Panc1 (cell line): ENCODE data around the gene DDX31. TPM values are rescaled to one million over a fixed set of nuclear protein-coding genes. Genes with fewer than 3 reads are reported as not detected.
"Not testable (repeated sequence)": the region's sequence is repeated elsewhere in the genome, so short reads cannot be mapped to it uniquely, and the experiment has no call there.

Experiments
- ATAC-seq: fragments of 200-7000 bp; cut with Tn5 transposase; 2 replicates; pipeline ENCODE4 v1.9.1; 2020; ENCODE audit warnings: mild to moderate bottlenecking, moderate library complexity
- BruUV-seq: library from RNA; stranded (reverse); fragments of 400-500 nt; replicated peaks from 2 replicates; lab custom pipeline; 2021; lab: Mats Ljungman, UMichigan
- CTCF ChIA-PET: fragments of 300-600 bp; sonication (Branson Sonifier 250); formaldehyde crosslinking; loops from one replicate; lab custom pipeline; 2022; ENCODE audit warnings: antibody characterized with exemption; lab: Charles Lee
- POLR2A ChIA-PET: fragments of 300-600 bp; sonication (Branson Sonifier 250); formaldehyde crosslinking; loops from one replicate; lab custom pipeline; 2022; ENCODE audit warnings: antibody characterized with exemption; lab: Charles Lee
- DNase-seq: peaks from one replicate; pipeline ENCODE4 v3.0.0-alpha.2; 2010; ENCODE audit warnings: low read depth, low spot score
- H3K27ac ChIP-seq: 2 replicates; pipeline ENCODE4 v1.5.1; 2011; ENCODE audit warnings: mild to moderate bottlenecking, low read length, inconsistent platforms
- H3K27me3 ChIP-seq: fragments of 200-500 bp; sonication (Bioruptor generic); 2 replicates; pipeline ENCODE4 v1.6.0; 2014; ENCODE audit warnings: low read length, inconsistent platforms; ENCODE audit not compliant: control insufficient read depth, insufficient read depth
- H3K36me3 ChIP-seq: fragments of 200-500 bp; sonication (Bioruptor generic); 2 replicates; pipeline ENCODE4 v1.5.1; 2014; ENCODE audit warnings: inconsistent platforms, mild to moderate bottlenecking, low read length, moderate library complexity; ENCODE audit not compliant: control insufficient read depth, insufficient read depth
- H3K4me1 ChIP-seq: 2 replicates; pipeline ENCODE4 v1.5.1; 2011; ENCODE audit warnings: inconsistent platforms, mild to moderate bottlenecking, low read length, moderate library complexity; ENCODE audit not compliant: control insufficient read depth, insufficient read depth
- H3K4me3 ChIP-seq, 2 experiments: 2 replicates each; pipeline ENCODE4 v1.5.1; 2011 to 2012; ENCODE audit warnings: low read depth in 2 of 2, low read length in 2 of 2, mild to moderate bottlenecking in 2 of 2, inconsistent platforms in 1 of 2, moderate library complexity in 1 of 2
- H3K9me3 ChIP-seq: fragments of 200-500 bp; sonication (Bioruptor generic); 2 replicates; pipeline ENCODE4 v1.5.1; 2014; ENCODE audit warnings: low read depth, mild to moderate bottlenecking, inconsistent platforms, low read length, moderate library complexity; ENCODE audit not compliant: control insufficient read depth, insufficient read depth
- CTCF ChIP-seq: fragments of 450-650 bp; IDR thresholded peaks from 2 replicates; pipeline ENCODE4 v1.5.1; 2017; ENCODE audit warnings: mild to moderate bottlenecking
- POLR2AphosphoS5 ChIP-seq: IDR thresholded peaks from 2 replicates; pipeline ENCODE4 v1.6.1; 2012; ENCODE audit warnings: mild to moderate bottlenecking, low read depth, low read length, moderate library complexity
- REST ChIP-seq, 2 experiments: IDR thresholded peaks; 2 replicates each; pipeline ENCODE4 v1.6.1; 2011 to 2012; ENCODE audit warnings: low read depth in 2 of 2, control low read depth in 1 of 2, low read length in 1 of 2, mild to moderate bottlenecking in 1 of 2, moderate library complexity in 1 of 2; ENCODE audit not compliant: insufficient read depth in 1 of 2
- SIN3A ChIP-seq: IDR thresholded peaks from 2 replicates; pipeline ENCODE4 v1.6.1; 2012; ENCODE audit warnings: low read depth, mild to moderate bottlenecking, low read length, moderate library complexity, borderline replicate concordance; ENCODE audit not compliant: insufficient read depth
- TCF7L2 ChIP-seq: IDR thresholded peaks from 2 replicates; pipeline ENCODE4 v1.6.1; 2011; ENCODE audit warnings: mild to moderate bottlenecking, low read depth, low read length, inconsistent platforms
- in situ Hi-C: cut with HindIII; loops from 2 replicates; pipeline ENCODE4 v1.10.0; 2016; ENCODE audit warnings: low sequenced_read_pairs, low pct_unique_long_range_greater_than_20kb
- intact Hi-C: fragments of 100-400 bp; cut with micrococcal nuclease; formaldehyde crosslinking; loops from one replicate; pipeline ENCODE4 v1.10.0; 2022; ENCODE audit not compliant: unreplicated experiment
- total RNA-seq: library from RNA; stranded (reverse); gene quantifications from one replicate; pipeline ENCODE4 v1.2.1, GENCODE V29; 2021; ENCODE audit not compliant: unreplicated experiment

Gene DDX31
- total RNA-seq, 1 experiment from 2014 or later, result 17.5 TPM

- intact Hi-C loops, result no loop called here
- no peaks in the 10 kb centered on the region for H3K9me3 ChIP-seq
- in situ Hi-C loops, result no loop called here
- H3K36me3 ChIP-seq, result no peaks in the 10 kb centered on the region
- no peaks in the 10 kb centered on the region for H3K4me1 ChIP-seq
- ChIA-PET POLR2A (no interaction called here), CTCF (no interaction called here)
- no peak overlapping the region for H3K27ac ChIP-seq
- H3K4me3 ChIP-seq, result no peak overlapping the region
- no peak for TF ChIP-seq POLR2AphosphoS5
- TF ChIP-seq TCF7L2, result no peak
- TF ChIP-seq CTCF, result no peak
- no peak for TF ChIP-seq SIN3A
- TF ChIP-seq REST (IDR thresholded peaks at IDR 0.05; ENCODE audit: insufficient read depth in 1 of 2, low read depth in 2 of 2, low read length in 1 of 2), result no peak
- no peak for ATAC-seq
- H3K27me3 ChIP-seq, result no peaks in the 10 kb centered on the region
- no peak for DNase-seq
- no TSS peak for BruUV-seq
Observed at GRCh38 chr9:132712753-132713152, 43.0 kb upstream of the DDX31 start.

- TF ChIP-seq TCF7L2 (no peak), SIN3A (no peak), REST (IDR thresholded peaks at IDR 0.05; ENCODE audit: insufficient read depth in 1 of 2, low read depth in 2 of 2, low read length in 1 of 2) (no peak), CTCF (no peak), POLR2AphosphoS5 (no peak)
- no peak overlapping the region for H3K4me3 ChIP-seq
- no peak overlapping the region for H3K27ac ChIP-seq
- H3K4me1 ChIP-seq, result no peaks in the 10 kb centered on the region
- CTCF ChIA-PET, result no interaction called here
- H3K9me3 ChIP-seq, result no peaks in the 10 kb centered on the region
- intact Hi-C loops, result no loop called here
- POLR2A ChIA-PET, result no interaction called here
- no TSS peak for BruUV-seq
- DNase-seq (no peak), ATAC-seq (no peak)
- no peaks in the 10 kb centered on the region for H3K36me3 ChIP-seq
- in situ Hi-C loops, result no loop called here
- no peaks in the 10 kb centered on the region for H3K27me3 ChIP-seq
Observed at GRCh38 chr9:132711846-132712245, 42.1 kb upstream of the DDX31 start.

- DNase-seq, H3K9me3 ChIP-seq, H3K27ac ChIP-seq, H3K4me1 ChIP-seq, BruUV-seq, H3K36me3 ChIP-seq, H3K27me3 ChIP-seq, H3K4me3 ChIP-seq, CTCF ChIA-PET, ATAC-seq, intact Hi-C loops, in situ Hi-C loops, POLR2A ChIA-PET: not testable (repeated sequence)
Observed at GRCh38 chr9:132711152-132711551, 41.4 kb upstream of the DDX31 start.
